ENCODE measurements around the gene GORASP2.

Gene GORASP2

DNA sequence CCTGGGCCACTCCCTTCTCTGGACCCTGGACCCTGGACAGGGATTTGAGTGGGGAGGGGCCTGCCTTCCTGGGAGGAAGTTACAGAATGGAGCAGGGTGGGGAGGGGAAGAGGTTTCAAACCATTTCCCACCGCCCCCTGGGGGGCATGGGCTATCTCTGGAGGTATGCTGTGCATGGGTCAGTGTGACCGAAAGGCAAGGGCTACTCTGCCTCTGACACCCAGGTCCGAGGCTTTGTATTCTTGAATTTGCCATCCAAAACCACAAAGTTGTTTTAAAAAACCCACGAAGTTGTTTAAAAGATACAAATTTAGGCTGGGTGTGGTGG lies 46.9 kb downstream of the GORASP2 start (continued):
- no peak for TF ChIP-seq ZNF610 (tag by site-specific recombination; IDR thresholded peaks at IDR 0.05; ENCODE audit: borderline replicate concordance)

DNA sequence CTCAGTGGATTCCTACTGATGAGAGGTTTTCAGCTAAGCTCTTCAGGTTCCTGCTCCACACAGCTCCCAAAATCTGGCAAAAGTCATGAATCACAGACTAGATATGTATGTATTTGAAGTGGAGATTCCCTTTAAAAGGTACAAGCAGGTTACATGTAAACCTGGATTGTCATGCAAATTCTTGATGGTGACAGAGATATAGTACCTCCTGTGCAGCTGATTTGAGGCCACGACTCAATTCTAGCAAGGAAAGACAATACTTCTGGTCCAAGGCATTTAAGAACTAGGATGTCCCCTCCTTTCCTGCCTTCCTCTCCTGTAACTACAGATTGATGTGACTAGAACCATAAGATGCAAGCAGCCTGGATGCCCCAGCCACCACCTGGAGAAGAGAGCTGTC lies 55.0 kb downstream of the GORASP2 start:
- ChIA-PET CTCF (interaction anchor here (0.5 to 0.6 kb wide), 2 partner anchors 12 to 115 kb away, joined by 3 to 4 read pairs; no protein-coding TSS in a partner anchor), POLR2A (no interaction called here)
- no peak for TF ChIP-seq ZNF555 (tag by site-specific recombination; conservative IDR thresholded peaks at IDR 0.05)
- no peak for TF ChIP-seq ZNF701 (tag by site-specific recombination; IDR thresholded peaks at IDR 0.05)
- TF ChIP-seq, protein P1, sequence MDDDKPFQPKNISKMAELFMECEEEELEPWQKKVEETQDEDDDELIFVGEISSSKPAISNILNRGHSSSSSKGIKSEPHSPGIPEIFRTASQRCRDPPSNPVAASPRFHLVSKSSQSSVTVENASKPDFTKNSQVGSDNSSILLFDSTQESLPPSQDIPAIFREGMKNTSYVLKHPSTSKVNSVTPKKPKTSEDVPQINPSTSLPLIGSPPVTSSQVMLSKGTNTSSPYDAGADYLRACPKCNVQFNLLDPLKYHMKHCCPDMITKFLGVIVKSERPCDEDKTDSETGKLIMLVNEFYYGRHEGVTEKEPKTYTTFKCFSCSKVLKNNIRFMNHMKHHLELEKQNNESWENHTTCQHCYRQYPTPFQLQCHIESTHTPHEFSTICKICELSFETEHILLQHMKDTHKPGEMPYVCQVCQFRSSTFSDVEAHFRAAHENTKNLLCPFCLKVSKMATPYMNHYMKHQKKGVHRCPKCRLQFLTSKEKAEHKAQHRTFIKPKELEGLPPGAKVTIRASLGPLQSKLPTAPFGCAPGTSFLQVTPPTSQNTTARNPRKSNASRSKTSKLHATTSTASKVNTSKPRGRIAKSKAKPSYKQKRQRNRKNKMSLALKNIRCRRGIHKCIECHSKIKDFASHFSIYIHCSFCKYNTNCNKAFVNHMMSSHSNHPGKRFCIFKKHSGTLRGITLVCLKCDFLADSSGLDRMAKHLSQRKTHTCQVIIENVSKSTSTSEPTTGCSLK (tag by site-specific recombination; IDR thresholded peaks at IDR 0.05): no peak
- TF ChIP-seq, protein P2, sequence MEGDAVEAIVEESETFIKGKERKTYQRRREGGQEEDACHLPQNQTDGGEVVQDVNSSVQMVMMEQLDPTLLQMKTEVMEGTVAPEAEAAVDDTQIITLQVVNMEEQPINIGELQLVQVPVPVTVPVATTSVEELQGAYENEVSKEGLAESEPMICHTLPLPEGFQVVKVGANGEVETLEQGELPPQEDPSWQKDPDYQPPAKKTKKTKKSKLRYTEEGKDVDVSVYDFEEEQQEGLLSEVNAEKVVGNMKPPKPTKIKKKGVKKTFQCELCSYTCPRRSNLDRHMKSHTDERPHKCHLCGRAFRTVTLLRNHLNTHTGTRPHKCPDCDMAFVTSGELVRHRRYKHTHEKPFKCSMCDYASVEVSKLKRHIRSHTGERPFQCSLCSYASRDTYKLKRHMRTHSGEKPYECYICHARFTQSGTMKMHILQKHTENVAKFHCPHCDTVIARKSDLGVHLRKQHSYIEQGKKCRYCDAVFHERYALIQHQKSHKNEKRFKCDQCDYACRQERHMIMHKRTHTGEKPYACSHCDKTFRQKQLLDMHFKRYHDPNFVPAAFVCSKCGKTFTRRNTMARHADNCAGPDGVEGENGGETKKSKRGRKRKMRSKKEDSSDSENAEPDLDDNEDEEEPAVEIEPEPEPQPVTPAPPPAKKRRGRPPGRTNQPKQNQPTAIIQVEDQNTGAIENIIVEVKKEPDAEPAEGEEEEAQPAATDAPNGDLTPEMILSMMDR (tag by site-specific recombination; IDR thresholded peaks at IDR 0.05): no peak
- no peak for TF ChIP-seq ZNF138 (tag by site-specific recombination; IDR thresholded peaks at IDR 0.05; ENCODE audit: borderline replicate concordance)
- no peak for TF ChIP-seq ZBTB20 (tag by site-specific recombination; IDR thresholded peaks at IDR 0.05)
- TF ChIP-seq ZNF274 (IDR thresholded peaks at IDR 0.05; ENCODE audit: low read length): no peak
- TF ChIP-seq ZNF274 (tag by site-specific recombination; IDR thresholded peaks at IDR 0.05; ENCODE audit: borderline replicate concordance): no peak
- Histone ChIP-seq H3K4me3 (ENCODE audit: low read depth, low read length) (no peak overlapping the region), H3K27ac (ENCODE audit: extremely low read depth, low read depth, low read length) (no peak overlapping the region), H3K36me3 (ENCODE audit: control insufficient read depth in 2 of 2, insufficient read depth in 1 of 2, low read length in 2 of 2) (peaks cover 0 to 7% of the 10 kb centered on the region in 2 experiments; a peak in 1 of 3 replicates), H3K9me3 (ENCODE audit: control insufficient read depth, insufficient read depth, low read depth, low read length) (no peaks in the 10 kb centered on the region), H3K4me1 (ENCODE audit: control insufficient read depth, insufficient read depth, low read length) (no peaks in the 10 kb centered on the region)

DNA sequence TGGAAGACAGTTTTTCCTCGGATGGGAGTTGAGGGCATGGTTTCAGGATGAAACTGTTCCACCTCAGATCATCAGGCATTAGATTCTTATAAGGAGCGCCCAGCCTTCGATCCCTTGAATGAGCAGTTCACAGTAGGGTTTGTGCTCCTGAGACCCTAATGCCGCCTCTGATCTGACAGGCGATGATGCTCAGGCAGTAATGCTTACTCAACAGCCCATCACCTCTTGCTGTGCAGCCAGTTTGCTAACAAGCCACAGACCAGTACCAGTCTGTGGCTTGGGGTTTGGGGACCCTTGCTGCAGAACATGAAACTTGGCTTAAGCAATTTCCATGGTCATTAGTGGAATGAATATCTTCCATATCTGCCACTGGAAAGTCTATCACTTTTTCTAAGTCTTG lies 56.4 kb downstream of the GORASP2 start:
- Histone ChIP-seq H3K9me3 (ENCODE audit: control insufficient read depth, insufficient read depth, low read depth, low read length) (no peaks in the 10 kb centered on the region), H3K4me3 (ENCODE audit: low read depth, low read length) (no peak overlapping the region), H3K4me1 (ENCODE audit: control insufficient read depth, insufficient read depth, low read length) (no peaks in the 10 kb centered on the region), H3K36me3 (ENCODE audit: control insufficient read depth in 2 of 2, insufficient read depth in 1 of 2, low read length in 2 of 2) (peaks cover 0 to 7% of the 10 kb centered on the region in 2 experiments; a peak in 1 of 3 replicates), H3K27ac (ENCODE audit: extremely low read depth, low read depth, low read length) (no peak overlapping the region)
- ChIA-PET POLR2A (no interaction called here), CTCF (interaction anchor here (0.6 kb wide), 1 partner anchor 749 kb away, joined by 3 read pairs; no protein-coding TSS in a partner anchor)
- TF ChIP-seq, protein P3, sequence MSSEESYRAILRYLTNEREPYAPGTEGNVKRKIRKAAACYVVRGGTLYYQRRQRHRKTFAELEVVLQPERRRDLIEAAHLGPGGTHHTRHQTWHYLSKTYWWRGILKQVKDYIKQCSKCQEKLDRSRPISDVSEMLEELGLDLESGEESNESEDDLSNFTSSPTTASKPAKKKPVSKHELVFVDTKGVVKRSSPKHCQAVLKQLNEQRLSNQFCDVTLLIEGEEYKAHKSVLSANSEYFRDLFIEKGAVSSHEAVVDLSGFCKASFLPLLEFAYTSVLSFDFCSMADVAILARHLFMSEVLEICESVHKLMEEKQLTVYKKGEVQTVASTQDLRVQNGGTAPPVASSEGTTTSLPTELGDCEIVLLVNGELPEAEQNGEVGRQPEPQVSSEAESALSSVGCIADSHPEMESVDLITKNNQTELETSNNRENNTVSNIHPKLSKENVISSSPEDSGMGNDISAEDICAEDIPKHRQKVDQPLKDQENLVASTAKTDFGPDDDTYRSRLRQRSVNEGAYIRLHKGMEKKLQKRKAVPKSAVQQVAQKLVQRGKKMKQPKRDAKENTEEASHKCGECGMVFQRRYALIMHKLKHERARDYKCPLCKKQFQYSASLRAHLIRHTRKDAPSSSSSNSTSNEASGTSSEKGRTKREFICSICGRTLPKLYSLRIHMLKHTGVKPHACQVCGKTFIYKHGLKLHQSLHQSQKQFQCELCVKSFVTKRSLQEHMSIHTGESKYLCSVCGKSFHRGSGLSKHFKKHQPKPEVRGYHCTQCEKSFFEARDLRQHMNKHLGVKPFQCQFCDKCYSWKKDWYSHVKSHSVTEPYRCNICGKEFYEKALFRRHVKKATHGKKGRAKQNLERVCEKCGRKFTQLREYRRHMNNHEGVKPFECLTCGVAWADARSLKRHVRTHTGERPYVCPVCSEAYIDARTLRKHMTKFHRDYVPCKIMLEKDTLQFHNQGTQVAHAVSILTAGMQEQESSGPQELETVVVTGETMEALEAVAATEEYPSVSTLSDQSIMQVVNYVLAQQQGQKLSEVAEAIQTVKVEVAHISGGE (tag by site-specific recombination; conservative IDR thresholded peaks at IDR 0.05; ENCODE audit: low read depth): no peak
- TF ChIP-seq ZNF146 (tag by site-specific recombination; IDR thresholded peaks at IDR 0.05) (no peak), HOXC10 (CRISPR knock-in tag; IDR thresholded peaks at IDR 0.05) (no peak), KLF1 (tag by site-specific recombination; IDR thresholded peaks at IDR 0.05) (no peak), ZNF366 (tag by site-specific recombination; conservative IDR thresholded peaks at IDR 0.05) (no peak), ZNF121 (tag by site-specific recombination; IDR thresholded peaks at IDR 0.05) (no peak), ZNF202 (tag by site-specific recombination; IDR thresholded peaks at IDR 0.05; ENCODE audit: borderline replicate concordance) (no peak), KLF7 (tag by site-specific recombination; IDR thresholded peaks at IDR 0.05; ENCODE audit: borderline replicate concordance) (no peak), BCL11A (tag by site-specific recombination; IDR thresholded peaks at IDR 0.05; ENCODE audit: low read depth) (no peak)
- TF ChIP-seq, protein P4, sequence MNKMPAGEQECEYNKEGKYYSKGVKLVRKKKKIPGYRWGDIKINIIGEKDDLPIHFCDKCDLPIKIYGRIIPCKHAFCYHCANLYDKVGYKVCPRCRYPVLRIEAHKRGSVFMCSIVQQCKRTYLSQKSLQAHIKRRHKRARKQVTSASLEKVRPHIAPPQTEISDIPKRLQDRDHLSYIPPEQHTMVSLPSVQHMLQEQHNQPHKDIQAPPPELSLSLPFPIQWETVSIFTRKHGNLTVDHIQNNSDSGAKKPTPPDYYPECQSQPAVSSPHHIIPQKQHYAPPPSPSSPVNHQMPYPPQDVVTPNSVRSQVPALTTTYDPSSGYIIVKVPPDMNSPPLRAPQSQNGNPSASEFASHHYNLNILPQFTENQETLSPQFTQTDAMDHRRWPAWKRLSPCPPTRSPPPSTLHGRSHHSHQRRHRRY (tag by site-specific recombination; IDR thresholded peaks at IDR 0.05): no peak
- TF ChIP-seq, protein P5, sequence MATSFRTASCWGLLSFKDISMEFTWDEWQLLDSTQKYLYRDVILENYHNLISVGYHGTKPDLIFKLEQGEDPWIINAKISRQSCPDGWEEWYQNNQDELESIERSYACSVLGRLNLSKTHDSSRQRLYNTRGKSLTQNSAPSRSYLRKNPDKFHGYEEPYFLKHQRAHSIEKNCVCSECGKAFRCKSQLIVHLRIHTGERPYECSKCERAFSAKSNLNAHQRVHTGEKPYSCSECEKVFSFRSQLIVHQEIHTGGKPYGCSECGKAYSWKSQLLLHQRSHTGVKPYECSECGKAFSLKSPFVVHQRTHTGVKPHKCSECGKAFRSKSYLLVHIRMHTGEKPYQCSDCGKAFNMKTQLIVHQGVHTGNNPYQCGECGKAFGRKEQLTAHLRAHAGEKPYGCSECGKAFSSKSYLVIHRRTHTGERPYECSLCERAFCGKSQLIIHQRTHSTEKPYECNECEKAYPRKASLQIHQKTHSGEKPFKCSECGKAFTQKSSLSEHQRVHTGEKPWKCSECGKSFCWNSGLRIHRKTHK (tag by site-specific recombination; IDR thresholded peaks at IDR 0.05): no peak
- TF ChIP-seq, protein P6, sequence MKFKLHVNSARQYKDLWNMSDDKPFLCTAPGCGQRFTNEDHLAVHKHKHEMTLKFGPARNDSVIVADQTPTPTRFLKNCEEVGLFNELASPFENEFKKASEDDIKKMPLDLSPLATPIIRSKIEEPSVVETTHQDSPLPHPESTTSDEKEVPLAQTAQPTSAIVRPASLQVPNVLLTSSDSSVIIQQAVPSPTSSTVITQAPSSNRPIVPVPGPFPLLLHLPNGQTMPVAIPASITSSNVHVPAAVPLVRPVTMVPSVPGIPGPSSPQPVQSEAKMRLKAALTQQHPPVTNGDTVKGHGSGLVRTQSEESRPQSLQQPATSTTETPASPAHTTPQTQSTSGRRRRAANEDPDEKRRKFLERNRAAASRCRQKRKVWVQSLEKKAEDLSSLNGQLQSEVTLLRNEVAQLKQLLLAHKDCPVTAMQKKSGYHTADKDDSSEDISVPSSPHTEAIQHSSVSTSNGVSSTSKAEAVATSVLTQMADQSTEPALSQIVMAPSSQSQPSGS (tag by site-specific recombination; IDR thresholded peaks at IDR 0.05; ENCODE audit: low read depth): no peak
